Mesendoderm (in vitro differentiated cells): Measurements from ENCODE around the gene SEMA3G.

ENCODE experiments used
- DNase-seq: peaks from one replicate; pipeline ENCODE4 v3.0.0; 2013
- H2AK5ac ChIP-seq: 2 replicates; pipeline ENCODE4 v1.6.1; 2013; ENCODE audit warnings: low read length, inconsistent platforms
- H2BK120ac ChIP-seq: 2 replicates; pipeline ENCODE4 v1.6.1; 2013; ENCODE audit warnings: low read depth, mild to moderate bottlenecking, low read length, moderate library complexity, mixed read lengths
- H2BK15ac ChIP-seq: replicated peaks from 2 replicates; pipeline ENCODE4 v1.6.1; 2013; ENCODE audit warnings: low read depth, mild to moderate bottlenecking, moderate library complexity
- H2BK5ac ChIP-seq: 2 replicates; pipeline ENCODE4 v1.6.1; 2013; ENCODE audit warnings: low read length, inconsistent platforms
- H3K18ac ChIP-seq: 2 replicates; pipeline ENCODE4 v1.6.1; 2013; ENCODE audit warnings: mild to moderate bottlenecking, low read length, mixed read lengths
- H3K23ac ChIP-seq: one replicate; pipeline ENCODE4 v1.6.1; 2013; ENCODE audit warnings: low read length
- H3K27ac ChIP-seq: 2 replicates; pipeline ENCODE4 v1.5.1; 2013; ENCODE audit warnings: low read depth, mild to moderate bottlenecking, inconsistent platforms, low read length, moderate library complexity
- H3K27me3 ChIP-seq: 2 replicates; pipeline ENCODE4 v1.6.1; 2013; ENCODE audit warnings: low read length, control low read depth, mild to moderate bottlenecking, inconsistent platforms; ENCODE audit not compliant: insufficient read depth, poor library complexity
- H3K36me3 ChIP-seq: 2 replicates; pipeline ENCODE4 v1.6.1; 2013; ENCODE audit warnings: low read length, inconsistent platforms; ENCODE audit not compliant: control insufficient read depth, insufficient read depth
- H3K4ac ChIP-seq: one replicate; pipeline ENCODE4 v1.6.1; 2013; ENCODE audit warnings: low read depth, mild to moderate bottlenecking, low read length, moderate library complexity
- H3K4me1 ChIP-seq: 2 replicates; pipeline ENCODE4 v1.6.1; 2013; ENCODE audit warnings: low read depth, low read length, inconsistent platforms; ENCODE audit not compliant: control insufficient read depth
- H3K4me2 ChIP-seq: 2 replicates; pipeline ENCODE4 v1.6.1; 2013; ENCODE audit warnings: low read length
- H3K4me3 ChIP-seq: 2 replicates; pipeline ENCODE4 v1.5.1; 2013; ENCODE audit warnings: mild to moderate bottlenecking, low read length
- H3K56ac ChIP-seq: one replicate; pipeline ENCODE4 v1.6.1; 2013; ENCODE audit warnings: low read length
- H3K79me1 ChIP-seq: 2 replicates; pipeline ENCODE4 v1.6.1; 2013; ENCODE audit warnings: low read length, inconsistent platforms
- H3K79me2 ChIP-seq: 2 replicates; pipeline ENCODE4 v1.6.1; 2013; ENCODE audit warnings: mild to moderate bottlenecking, low read length; ENCODE audit not compliant: control insufficient read depth, insufficient read depth
- H3K9ac ChIP-seq: 2 replicates; pipeline ENCODE4 v1.6.1; 2013; ENCODE audit warnings: low read length, inconsistent platforms
- H4K5ac ChIP-seq: one replicate; pipeline ENCODE4 v1.6.1; 2013; ENCODE audit warnings: low read length
- H4K8ac ChIP-seq: one replicate; pipeline ENCODE4 v1.6.1; 2013; ENCODE audit warnings: low read depth, mild to moderate bottlenecking, control low read depth, low read length, moderate library complexity
- WGBS: extraction: QIAGEN DNeasy Blood & Tissue Kit; methylation state at CpG from one replicate; pipeline ENCODE4 v1.1.7; 2013; ENCODE audit warnings: low lambda C conversion rate, missing lambda C conversion rate; ENCODE audit not compliant: insufficient coverage; ENCODE audit errors: extremely low coverage; 5-methylcytosine and 5-hydroxymethylcytosine counted together

The SEMA3G gene

GRCh38 chr3:52484680-52485461, 40.0 kb upstream of the SEMA3G start:
- Histone ChIP-seq H4K8ac (no peak overlapping the region), H3K23ac (no peak overlapping the region), H3K4me1 (no peaks in the 10 kb centered on the region), H3K4me2 (no peak overlapping the region), H3K79me1 (no peaks in the 10 kb centered on the region), H2BK5ac (no peak overlapping the region), H3K36me3 (peaks cover 14% of the 10 kb centered on the region), H4K5ac (no peak overlapping the region), H3K56ac (no peak overlapping the region), H2AK5ac (no peak overlapping the region), H3K4ac (no peak overlapping the region), H2BK15ac (no peak overlapping the region), H3K27ac (no peak overlapping the region), H3K18ac (no peak overlapping the region), H3K9ac (no peak overlapping the region), H2BK120ac (no peak overlapping the region), H3K79me2 (no peaks in the 10 kb centered on the region), H3K4me3 (no peak overlapping the region), H3K27me3 (no peaks in the 10 kb centered on the region)
- no peak for DNase-seq
- no CpG with 5 or more reads among the region's 10 CpGs for WGBS

GRCh38 chr3:52483577-52484381, 38.9 kb upstream of the SEMA3G start:
- Histone ChIP-seq H4K8ac (no peak overlapping the region), H3K4me3 (no peak overlapping the region), H3K27ac (no peak overlapping the region), H3K4me1 (no peaks in the 10 kb centered on the region), H3K23ac (no peak overlapping the region), H2BK15ac (no peak overlapping the region), H3K27me3 (no peaks in the 10 kb centered on the region), H2BK120ac (no peak overlapping the region), H3K4me2 (no peak overlapping the region), H3K4ac (no peak overlapping the region), H3K36me3 (peaks cover 13% of the 10 kb centered on the region), H4K5ac (no peak overlapping the region), H2BK5ac (no peak overlapping the region), H3K79me1 (no peaks in the 10 kb centered on the region), H3K56ac (no peak overlapping the region), H2AK5ac (no peak overlapping the region), H3K18ac (no peak overlapping the region), H3K79me2 (no peaks in the 10 kb centered on the region), H3K9ac (no peak overlapping the region)
- DNase-seq = no peak
- WGBS = no CpG with 5 or more reads among the region's 13 CpGs

GRCh38 chr3:52483081-52483480, 38.2 kb upstream of the SEMA3G start:
- Histone ChIP-seq H3K36me3 (peaks cover 13% of the 10 kb centered on the region), H4K5ac (no peak overlapping the region), H3K4me3 (no peak overlapping the region), H3K4ac (no peak overlapping the region), H2AK5ac (no peak overlapping the region), H3K56ac (no peak overlapping the region), H2BK120ac (no peak overlapping the region), H3K27me3 (no peaks in the 10 kb centered on the region), H3K18ac (no peak overlapping the region), H4K8ac (no peak overlapping the region), H2BK5ac (no peak overlapping the region), H3K4me2 (no peak overlapping the region), H3K4me1 (no peaks in the 10 kb centered on the region), H3K27ac (no peak overlapping the region), H2BK15ac (no peak overlapping the region), H3K23ac (no peak overlapping the region), H3K79me2 (no peaks in the 10 kb centered on the region), H3K79me1 (no peaks in the 10 kb centered on the region), H3K9ac (no peak overlapping the region)
- DNase-seq = no peak
- no CpG with 5 or more reads among the region's 14 CpGs for WGBS

- no peak overlapping the region for H3K27ac ChIP-seq
- H3K4me1 ChIP-seq = no peaks in the 10 kb centered on the region
- H3K4me2 ChIP-seq = no peak overlapping the region
- no peaks in the 10 kb centered on the region for H3K79me2 ChIP-seq
- no peak overlapping the region for H2BK15ac ChIP-seq
- no peak overlapping the region for H3K23ac ChIP-seq
- H3K27me3 ChIP-seq = no peaks in the 10 kb centered on the region
- H3K4ac ChIP-seq = no peak overlapping the region
- no peak overlapping the region for H4K8ac ChIP-seq
- no peaks in the 10 kb centered on the region for H3K79me1 ChIP-seq
- H4K5ac ChIP-seq = no peak overlapping the region
- H3K56ac ChIP-seq = no peak overlapping the region
- no CpG with 5 or more reads among the region's 23 CpGs for WGBS
- H3K18ac ChIP-seq = no peak overlapping the region
- H2AK5ac ChIP-seq = no peak overlapping the region
- no peak overlapping the region for H3K4me3 ChIP-seq
- no peak overlapping the region for H3K9ac ChIP-seq
- DNase-seq = peak; percentile 67
- H3K36me3 ChIP-seq = peaks cover 11% of the 10 kb centered on the region
- no peak overlapping the region for H2BK120ac ChIP-seq
- H2BK5ac ChIP-seq = no peak overlapping the region
Measured at GRCh38 chr3:52481819-52482521, 37.1 kb upstream of the SEMA3G start.

- Histone ChIP-seq H2AK5ac (no peak overlapping the region), H3K9ac (no peak overlapping the region), H3K79me2 (no peaks in the 10 kb centered on the region), H2BK5ac (no peak overlapping the region), H3K4me3 (no peak overlapping the region), H3K18ac (no peak overlapping the region), H3K4me2 (no peak overlapping the region), H3K4me1 (no peaks in the 10 kb centered on the region), H2BK15ac (no peak overlapping the region), H3K36me3 (peaks cover 12% of the 10 kb centered on the region), H3K4ac (no peak overlapping the region), H4K8ac (no peak overlapping the region), H3K79me1 (no peaks in the 10 kb centered on the region), H3K27me3 (no peaks in the 10 kb centered on the region), H3K56ac (no peak overlapping the region), H3K27ac (no peak overlapping the region), H2BK120ac (no peak overlapping the region), H3K23ac (no peak overlapping the region), H4K5ac (no peak overlapping the region)
- DNase-seq = no peak
- no CpG with 5 or more reads among the region's 27 CpGs for WGBS
Measured at GRCh38 chr3:52480768-52481715, 36.1 kb upstream of the SEMA3G start.
